Measurements from ENCODE around the gene ARID3A. TPM values are rescaled to one million over a fixed set of nuclear protein-coding genes. Genes with fewer than 3 reads are reported as not detected.

The ARID3A gene
- total RNA-seq, 2 donors from 2014 or later: 31.7 to 34.0 TPM

- Mint-ChIP-seq H3K36me3 (ENCODE audit: insufficient read depth in 2 of 2) (peaks cover 3 to 6% of the 10 kb centered on the region in 2 donors), H3K4me1 (ENCODE audit: low read depth) (peaks cover 13% of the 10 kb centered on the region), H3K4me3 (peak overlapping the region; percentile 53 to 61)
Observed at GRCh38 chr19:982567-983170, 56.8 kb downstream of the ARID3A start.

GRCh38 chr19:984165-984967, 58.5 kb downstream of the ARID3A start, which contains the start of gene WDR18:
WDR18 (plus strand) TSS chr19:984345; CDS start chr19:984354, 9 bp downstream.
- DNase-seq: peak; percentile 95
- H3K4me3 Mint-ChIP-seq: peak within 1 kb of the TSS; percentile 98 to 99
- H3K27me3 Mint-ChIP-seq (ENCODE audit: low read depth): no peaks in the 10 kb centered on the region
- ATAC-seq (replicated peaks in 1 of 2): peak; percentile 90 to 91
- no peaks in the 10 kb centered on the region for H3K9me3 Mint-ChIP-seq
- H3K36me3 Mint-ChIP-seq (ENCODE audit: insufficient read depth in 2 of 2): peaks cover 3 to 10% of the 10 kb centered on the region in 2 donors
- H3K27ac Mint-ChIP-seq: peak within 1 kb of the TSS; percentile 93
- peaks cover 13% of the 10 kb centered on the region for H3K4me1 Mint-ChIP-seq (ENCODE audit: low read depth)

More at GRCh38 chr19:982567-983170, 56.8 kb downstream of the ARID3A start:
- no peak overlapping the region for H3K27ac Mint-ChIP-seq
- no peaks in the 10 kb centered on the region for H3K27me3 Mint-ChIP-seq (ENCODE audit: low read depth)
- H3K9me3 Mint-ChIP-seq: no peaks in the 10 kb centered on the region
- DNase-seq (peak; percentile 78 to 91), ATAC-seq (replicated peaks in 1 of 2) (peak; percentile 85 to 89)

GRCh38 chr19:986083-986482, 60.2 kb downstream of the ARID3A start:
- DNase-seq: no peak
- Mint-ChIP-seq H3K4me3 (peak overlapping the region in 1 of 2 donors; percentile 31), H3K27ac (no peak overlapping the region), H3K36me3 (ENCODE audit: insufficient read depth in 2 of 2) (peaks cover 3 to 10% of the 10 kb centered on the region in 2 donors), H3K27me3 (ENCODE audit: low read depth) (no peaks in the 10 kb centered on the region), H3K4me1 (ENCODE audit: low read depth) (peaks cover 13% of the 10 kb centered on the region), H3K9me3 (no peaks in the 10 kb centered on the region)
- no peak for ATAC-seq (replicated peaks in 1 of 2)

- Mint-ChIP-seq H3K36me3 (ENCODE audit: insufficient read depth in 2 of 2) (peaks cover 3 to 10% of the 10 kb centered on the region in 2 donors), H3K4me3 (no peak overlapping the region), H3K27me3 (ENCODE audit: low read depth) (no peaks in the 10 kb centered on the region), H3K4me1 (ENCODE audit: low read depth) (peaks cover 13% of the 10 kb centered on the region), H3K9me3 (no peaks in the 10 kb centered on the region), H3K27ac (no peak overlapping the region)
- DNase-seq: no peak
- no peak for ATAC-seq (replicated peaks in 1 of 2)
Observed at GRCh38 chr19:988081-988480, 62.2 kb downstream of the ARID3A start.

GRCh38 chr19:988510-988909, 62.7 kb downstream of the ARID3A start:
- Mint-ChIP-seq H3K4me3 (no peak overlapping the region), H3K27me3 (ENCODE audit: low read depth) (no peaks in the 10 kb centered on the region), H3K9me3 (no peaks in the 10 kb centered on the region), H3K4me1 (ENCODE audit: low read depth) (peaks cover 13% of the 10 kb centered on the region), H3K36me3 (ENCODE audit: insufficient read depth in 2 of 2) (peaks cover 3 to 10% of the 10 kb centered on the region in 2 donors), H3K27ac (no peak overlapping the region)
- ATAC-seq (replicated peaks in 1 of 2): no peak
- DNase-seq: no peak

GRCh38 chr19:989381-990081, 63.7 kb downstream of the ARID3A start:
- Mint-ChIP-seq H3K4me1 (ENCODE audit: low read depth) (peaks cover 13% of the 10 kb centered on the region), H3K36me3 (ENCODE audit: insufficient read depth in 2 of 2) (peaks cover 0 to 8% of the 10 kb centered on the region in 2 donors), H3K9me3 (no peaks in the 10 kb centered on the region), H3K27ac (no peak overlapping the region), H3K27me3 (ENCODE audit: low read depth) (no peaks in the 10 kb centered on the region), H3K4me3 (no peak overlapping the region)
- DNase-seq: no peak
- no peak for ATAC-seq (replicated peaks in 1 of 2)

- ATAC-seq (replicated peaks in 1 of 2) (no peak), DNase-seq (no peak)
- Mint-ChIP-seq H3K36me3 (ENCODE audit: insufficient read depth in 2 of 2) (peaks cover 0 to 8% of the 10 kb centered on the region in 2 donors), H3K27me3 (ENCODE audit: low read depth) (no peaks in the 10 kb centered on the region), H3K9me3 (no peaks in the 10 kb centered on the region), H3K4me1 (ENCODE audit: low read depth) (peaks cover 7% of the 10 kb centered on the region), H3K4me3 (no peak overlapping the region), H3K27ac (no peak overlapping the region)
Observed at GRCh38 chr19:990119-990571, 64.3 kb downstream of the ARID3A start.

- Mint-ChIP-seq H3K9me3 (no peaks in the 10 kb centered on the region), H3K4me3 (no peak overlapping the region), H3K4me1 (ENCODE audit: low read depth) (peaks cover 2% of the 10 kb centered on the region), H3K27ac (no peak overlapping the region), H3K36me3 (ENCODE audit: insufficient read depth in 2 of 2) (peaks cover 0 to 8% of the 10 kb centered on the region in 2 donors), H3K27me3 (ENCODE audit: low read depth) (no peaks in the 10 kb centered on the region)
- no peak for ATAC-seq (replicated peaks in 1 of 2)
- DNase-seq: no peak
Observed at GRCh38 chr19:990746-991145, 64.9 kb downstream of the ARID3A start.

- DNase-seq: peak; percentile 73 to 81
- H3K27me3 Mint-ChIP-seq (ENCODE audit: low read depth): no peaks in the 10 kb centered on the region
- H3K9me3 Mint-ChIP-seq: no peaks in the 10 kb centered on the region
- H3K36me3 Mint-ChIP-seq (ENCODE audit: insufficient read depth in 2 of 2): peaks cover 0 to 8% of the 10 kb centered on the region in 2 donors
- H3K4me3 Mint-ChIP-seq: no peak overlapping the region
- ATAC-seq (replicated peaks in 1 of 2): peak; percentile 78 to 81
- no peak overlapping the region for H3K27ac Mint-ChIP-seq
- H3K4me1 Mint-ChIP-seq (ENCODE audit: low read depth): peaks cover 4% of the 10 kb centered on the region
Observed at GRCh38 chr19:991174-991931, 65.5 kb downstream of the ARID3A start.

- no peak for DNase-seq
- H3K36me3 Mint-ChIP-seq (ENCODE audit: insufficient read depth in 2 of 2): peaks cover 0 to 4% of the 10 kb centered on the region in 2 donors
- H3K9me3 Mint-ChIP-seq: no peaks in the 10 kb centered on the region
- H3K4me1 Mint-ChIP-seq (ENCODE audit: low read depth): peaks cover 11% of the 10 kb centered on the region
- no peaks in the 10 kb centered on the region for H3K27me3 Mint-ChIP-seq (ENCODE audit: low read depth)
- no peak for ATAC-seq (replicated peaks in 1 of 2)
- H3K27ac Mint-ChIP-seq: no peak overlapping the region
- no peak overlapping the region for H3K4me3 Mint-ChIP-seq
Observed at GRCh38 chr19:991932-992669, 66.3 kb downstream of the ARID3A start.

- Mint-ChIP-seq H3K4me1 (ENCODE audit: low read depth) (peaks cover 12% of the 10 kb centered on the region), H3K36me3 (ENCODE audit: insufficient read depth in 2 of 2) (peaks cover 0 to 4% of the 10 kb centered on the region in 2 donors), H3K27ac (no peak overlapping the region), H3K4me3 (no peak overlapping the region), H3K9me3 (no peaks in the 10 kb centered on the region), H3K27me3 (ENCODE audit: low read depth) (peaks cover 2% of the 10 kb centered on the region)
- DNase-seq: no peak
- no peak for ATAC-seq (replicated peaks in 1 of 2)
Observed at GRCh38 chr19:992670-993055, 66.8 kb downstream of the ARID3A start.

GRCh38 chr19:993361-993830, 67.6 kb downstream of the ARID3A start:
- ATAC-seq (replicated peaks in 1 of 2) (no peak), DNase-seq (no peak)
- Mint-ChIP-seq H3K27ac (no peak overlapping the region), H3K9me3 (no peaks in the 10 kb centered on the region), H3K4me1 (ENCODE audit: low read depth) (peaks cover 18% of the 10 kb centered on the region), H3K27me3 (ENCODE audit: low read depth) (peaks cover 8% of the 10 kb centered on the region), H3K4me3 (no peak overlapping the region), H3K36me3 (ENCODE audit: insufficient read depth in 2 of 2) (peaks cover 0 to 3% of the 10 kb centered on the region in 2 donors)

All from activated T-cell treated with anti-CD3 and anti-CD28 coated beads, Interleukin-2, amount 50 U/mL, for 72 hours (primary cell).